ENCODE results near the gene MCF2L2.

MCF2L2 gene

GRCh38 chr3:183437666-183438564 lies 9.5 kb upstream of the MCF2L2 start:
- TF ChIP-seq MAX (IDR thresholded peaks at IDR 0.05; ENCODE audit: low read depth, low read length) (no peak), CTCF (IDR thresholded peaks at IDR 0.05; ENCODE audit: low read depth, low read length) (no peak), POLR2A (IDR thresholded peaks at IDR 0.05; ENCODE audit: extremely low read depth, insufficient read length) (no peak), MYC (IDR thresholded peaks at IDR 0.05; ENCODE audit: low read depth, low read length) (no peak)
- no peak overlapping the region for H3K4me3 ChIP-seq (ENCODE audit: low read depth, low read length)
- DNase-seq (ENCODE audit: low read depth): no peak

GRCh38 chr3:183437061-183437460 lies 8.6 kb upstream of the MCF2L2 start:
- TF ChIP-seq MYC (IDR thresholded peaks at IDR 0.05; ENCODE audit: low read depth, low read length) (no peak), CTCF (IDR thresholded peaks at IDR 0.05; ENCODE audit: low read depth, low read length) (no peak), POLR2A (IDR thresholded peaks at IDR 0.05; ENCODE audit: extremely low read depth, insufficient read length) (no peak), MAX (IDR thresholded peaks at IDR 0.05; ENCODE audit: low read depth, low read length) (no peak)

DNA sequence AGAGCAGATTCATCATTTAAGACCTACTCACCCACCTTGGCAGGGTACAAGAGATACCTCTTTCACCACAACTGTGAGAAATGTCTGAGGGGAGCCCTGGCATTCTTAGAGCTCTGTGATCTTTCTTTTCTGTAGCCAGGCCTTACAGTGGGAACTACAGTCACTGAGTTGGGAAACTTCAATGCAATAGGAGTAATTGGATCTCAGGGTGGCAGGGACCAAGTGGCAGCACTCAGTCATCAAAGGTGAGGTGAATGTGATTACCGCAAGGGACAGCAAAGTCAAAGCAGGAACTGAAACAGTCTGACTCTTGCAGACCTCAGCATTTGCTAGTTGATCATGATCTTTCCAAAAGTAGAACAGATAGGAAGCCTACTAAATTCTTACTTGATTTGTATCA lies 7.2 kb upstream of the MCF2L2 start:
- no peak for TF ChIP-seq CTCF (IDR thresholded peaks at IDR 0.05; ENCODE audit: low read depth, low read length)
- TF ChIP-seq MYC (IDR thresholded peaks at IDR 0.05; ENCODE audit: low read depth, low read length): no peak
- no peak for TF ChIP-seq POLR2A (IDR thresholded peaks at IDR 0.05; ENCODE audit: extremely low read depth, insufficient read length)
- no peak for TF ChIP-seq MAX (IDR thresholded peaks at IDR 0.05; ENCODE audit: low read depth, low read length)
- DNase-seq (ENCODE audit: low read depth): no peak
- H3K4me3 ChIP-seq (ENCODE audit: low read depth, low read length): no peak overlapping the region

More at GRCh38 chr3:183437061-183437460, 8.6 kb upstream of the MCF2L2 start:
- DNase-seq (ENCODE audit: low read depth): no peak
- no peak overlapping the region for H3K4me3 ChIP-seq (ENCODE audit: low read depth, low read length)

- DNase-seq (ENCODE audit: low read depth): no peak
- no peak overlapping the region for H3K4me3 ChIP-seq (ENCODE audit: low read depth, low read length)
These were observed 6.6 kb upstream of the MCF2L2 start for GRCh38 chr3:183434992-183435391.

DNA sequence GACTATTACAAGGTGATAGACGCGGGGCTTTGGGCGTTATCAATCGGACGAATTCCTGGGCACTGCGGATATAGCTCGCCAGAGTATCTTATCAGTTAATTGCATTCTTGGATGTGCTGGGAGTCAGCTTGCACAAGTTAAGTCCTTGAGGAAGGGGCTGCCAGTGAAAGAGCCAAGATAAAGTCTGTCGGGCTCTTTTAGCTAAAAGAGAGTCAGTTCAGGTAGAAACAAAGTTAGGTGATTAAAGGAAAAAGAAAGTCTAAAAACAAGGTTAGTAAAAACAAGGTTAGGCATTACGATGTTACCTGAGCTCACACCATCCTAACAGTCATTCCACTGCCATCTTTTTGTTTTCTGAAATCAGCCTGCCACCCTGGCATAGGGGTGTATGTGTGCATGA lies 6.1 kb upstream of the MCF2L2 start:
- no peak overlapping the region for H3K4me3 ChIP-seq (ENCODE audit: low read depth, low read length)
- TF ChIP-seq MAX (IDR thresholded peaks at IDR 0.05; ENCODE audit: low read depth, low read length): no peak
- no peak for TF ChIP-seq POLR2A (IDR thresholded peaks at IDR 0.05; ENCODE audit: extremely low read depth, insufficient read length)
- TF ChIP-seq MYC (IDR thresholded peaks at IDR 0.05; ENCODE audit: low read depth, low read length): no peak
- no peak for DNase-seq (ENCODE audit: low read depth)

More at GRCh38 chr3:183434992-183435391, 6.6 kb upstream of the MCF2L2 start:
- TF ChIP-seq POLR2A (IDR thresholded peaks at IDR 0.05; ENCODE audit: extremely low read depth, insufficient read length): no peak

DNA sequence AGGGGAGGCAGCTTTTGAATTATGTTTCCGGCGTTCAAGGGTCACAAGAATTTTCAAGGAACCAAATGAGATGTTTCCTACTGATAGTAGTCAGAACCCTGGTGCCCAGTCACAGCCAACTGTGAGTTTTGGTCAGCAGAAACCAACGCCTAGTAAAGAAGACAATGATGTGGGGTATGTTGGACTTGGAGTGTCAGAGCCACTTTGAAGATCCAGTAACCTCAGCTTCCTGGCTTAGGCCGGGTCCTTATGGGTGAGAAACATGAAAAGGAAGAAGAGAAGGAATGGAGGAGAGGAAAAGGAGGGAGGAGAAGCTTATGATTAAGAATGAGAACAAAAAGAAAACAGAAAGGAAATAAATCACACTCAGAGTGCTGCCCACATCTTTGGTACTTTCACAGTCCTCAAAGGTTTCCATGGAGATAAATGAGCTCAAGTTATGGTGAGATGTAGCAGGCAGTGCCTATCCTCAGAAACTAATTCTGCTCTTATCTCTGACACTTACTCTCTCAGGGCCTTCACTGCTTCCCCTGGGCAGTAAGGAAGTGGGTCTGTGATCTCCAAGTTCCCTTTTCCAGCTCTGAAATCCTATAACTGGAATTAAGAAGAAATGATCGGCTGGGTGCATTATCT lies 2.0 kb upstream of the MCF2L2 start:
- no peak overlapping the region for H3K4me3 ChIP-seq (ENCODE audit: low read depth, low read length)
- DNase-seq (ENCODE audit: low read depth): no peak
- TF ChIP-seq POLR2A (IDR thresholded peaks at IDR 0.05; ENCODE audit: extremely low read depth, insufficient read length) (no peak), CTCF (IDR thresholded peaks at IDR 0.05; ENCODE audit: low read depth, low read length) (no peak), MAX (IDR thresholded peaks at IDR 0.05; ENCODE audit: low read depth, low read length) (no peak), MYC (IDR thresholded peaks at IDR 0.05; ENCODE audit: low read depth, low read length) (no peak)

Data from NB4 (cell line).